DND-41 (cell line): Measurements from ENCODE around the gene CBX5.

Source experiments
- ATAC-seq: fragments of 200-7000 bp; cut with Tn5 transposase; 3 replicates; pipeline ENCODE4 v1.9.1; 2021; ENCODE audit warnings: low read depth; ENCODE audit not compliant: insufficient read depth
- DNase-seq: peaks from one replicate; pipeline ENCODE4 v3.0.0-alpha.2; 2020
- H2AFZ ChIP-seq: 2 replicates; pipeline ENCODE4 v1.6.0; 2012; ENCODE audit warnings: low read depth, low read length
- H3K27ac ChIP-seq: 2 replicates; pipeline ENCODE4 v1.5.1; 2012; ENCODE audit warnings: low read length, inconsistent platforms
- H3K27me3 ChIP-seq: fragments of 200-600 bp; sonication (generic); 2 replicates; pipeline ENCODE4 v1.6.0; 2012; ENCODE audit warnings: low read length, mild to moderate bottlenecking, inconsistent platforms; ENCODE audit not compliant: insufficient read depth, poor library complexity
- H3K36me3 ChIP-seq: 2 replicates; pipeline ENCODE4 v1.5.1; 2012; ENCODE audit warnings: low read length, inconsistent platforms; ENCODE audit not compliant: insufficient read depth
- H3K4me1 ChIP-seq: 2 replicates; pipeline ENCODE4 v1.5.1; 2012; ENCODE audit warnings: mild to moderate bottlenecking, low read length; ENCODE audit not compliant: insufficient read depth
- H3K4me2 ChIP-seq: 2 replicates; pipeline ENCODE4 v1.6.0; 2012; ENCODE audit warnings: mild to moderate bottlenecking, moderate library complexity, low read length, inconsistent platforms; ENCODE audit not compliant: insufficient read depth
- H3K4me3 ChIP-seq, 2 experiments: fragments of 200-600 bp in 1 of 2; shearing (Covaris generic) in 1 of 2; 2 replicates each; pipeline ENCODE4 v1.5.1; 2012 to 2016; ENCODE audit warnings: inconsistent platforms in 2 of 2, low read length in 2 of 2, mild to moderate bottlenecking in 2 of 2, low read depth in 1 of 2, moderate library complexity in 1 of 2
- H3K79me2 ChIP-seq: 2 replicates; pipeline ENCODE4 v1.6.0; 2012; ENCODE audit warnings: low read length, inconsistent platforms; ENCODE audit not compliant: insufficient read depth
- H3K9ac ChIP-seq: 2 replicates; pipeline ENCODE4 v1.6.0; 2012; ENCODE audit warnings: low read depth, mild to moderate bottlenecking, inconsistent platforms, low read length, moderate library complexity
- H3K9me3 ChIP-seq: 2 replicates; pipeline ENCODE4 v1.5.1; 2012; ENCODE audit warnings: low read length, moderate library complexity, mild to moderate bottlenecking, inconsistent platforms; ENCODE audit not compliant: insufficient read depth, severe bottlenecking
- H4K20me1 ChIP-seq: 2 replicates; pipeline ENCODE4 v1.6.0; 2012; ENCODE audit warnings: low read length; ENCODE audit not compliant: insufficient read depth
- EZH2 ChIP-seq: IDR thresholded peaks from 3 replicates; pipeline ENCODE4 v1.6.1; 2012; ENCODE audit warnings: borderline replicate concordance, low read depth, mild to moderate bottlenecking, moderate library complexity, low read length, inconsistent platforms; ENCODE audit not compliant: severe bottlenecking
- TF ChIP-seq, protein P1 (sequence below): IDR thresholded peaks from 2 replicates; pipeline ENCODE4 v1.5.1; 2012; ENCODE audit warnings: borderline replicate concordance, low read length, moderate library complexity, mild to moderate bottlenecking; ENCODE audit not compliant: poor library complexity, severe bottlenecking; ENCODE audit errors: extremely low read depth

Gene CBX5

DNA sequence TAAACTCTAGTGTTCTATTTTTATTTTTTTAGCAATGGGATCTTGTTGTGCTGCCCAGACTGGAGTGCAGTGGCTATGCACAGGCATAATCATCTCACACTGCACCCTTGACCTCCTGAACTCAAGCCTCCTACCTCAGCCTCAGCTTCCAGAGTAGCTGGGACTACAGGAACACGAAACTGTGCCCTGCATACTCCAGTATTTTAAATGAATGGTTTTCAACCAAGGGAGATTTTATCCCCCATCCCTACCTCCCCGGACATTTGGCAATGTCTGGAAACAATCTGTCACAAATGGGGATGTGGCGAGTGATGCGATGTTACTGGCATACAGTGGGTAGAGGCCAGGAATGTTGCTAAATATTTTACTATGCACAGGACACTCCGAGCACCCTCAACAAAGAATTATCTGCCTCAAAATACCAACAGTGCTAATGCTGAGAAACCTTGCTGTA is 2.1 kb downstream of the CBX5 start:
- TF ChIP-seq EZH2: no peak
- TF ChIP-seq, protein P1, sequence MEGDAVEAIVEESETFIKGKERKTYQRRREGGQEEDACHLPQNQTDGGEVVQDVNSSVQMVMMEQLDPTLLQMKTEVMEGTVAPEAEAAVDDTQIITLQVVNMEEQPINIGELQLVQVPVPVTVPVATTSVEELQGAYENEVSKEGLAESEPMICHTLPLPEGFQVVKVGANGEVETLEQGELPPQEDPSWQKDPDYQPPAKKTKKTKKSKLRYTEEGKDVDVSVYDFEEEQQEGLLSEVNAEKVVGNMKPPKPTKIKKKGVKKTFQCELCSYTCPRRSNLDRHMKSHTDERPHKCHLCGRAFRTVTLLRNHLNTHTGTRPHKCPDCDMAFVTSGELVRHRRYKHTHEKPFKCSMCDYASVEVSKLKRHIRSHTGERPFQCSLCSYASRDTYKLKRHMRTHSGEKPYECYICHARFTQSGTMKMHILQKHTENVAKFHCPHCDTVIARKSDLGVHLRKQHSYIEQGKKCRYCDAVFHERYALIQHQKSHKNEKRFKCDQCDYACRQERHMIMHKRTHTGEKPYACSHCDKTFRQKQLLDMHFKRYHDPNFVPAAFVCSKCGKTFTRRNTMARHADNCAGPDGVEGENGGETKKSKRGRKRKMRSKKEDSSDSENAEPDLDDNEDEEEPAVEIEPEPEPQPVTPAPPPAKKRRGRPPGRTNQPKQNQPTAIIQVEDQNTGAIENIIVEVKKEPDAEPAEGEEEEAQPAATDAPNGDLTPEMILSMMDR: no peak
- H3K9me3 ChIP-seq: no peaks in the 10 kb centered on the region
- peak overlapping the region; percentile 61 for H3K4me2 ChIP-seq
- peak overlapping the region; percentile 92 for H3K27ac ChIP-seq
- peaks cover 75% of the 10 kb centered on the region for H3K36me3 ChIP-seq
- no peaks in the 10 kb centered on the region for H3K27me3 ChIP-seq
- no peak for DNase-seq
- peaks cover 42% of the 10 kb centered on the region for H3K4me1 ChIP-seq
- peaks cover 32% of the 10 kb centered on the region for H4K20me1 ChIP-seq
- ATAC-seq: no peak
- H3K79me2 ChIP-seq: peaks cover 91% of the 10 kb centered on the region
- peak overlapping the region; percentile 94 for H3K9ac ChIP-seq
- no peak overlapping the region for H2AFZ ChIP-seq
- peak overlapping the region; percentile 75 to 86; a peak in 3 of 4 replicates for H3K4me3 ChIP-seq

DNA sequence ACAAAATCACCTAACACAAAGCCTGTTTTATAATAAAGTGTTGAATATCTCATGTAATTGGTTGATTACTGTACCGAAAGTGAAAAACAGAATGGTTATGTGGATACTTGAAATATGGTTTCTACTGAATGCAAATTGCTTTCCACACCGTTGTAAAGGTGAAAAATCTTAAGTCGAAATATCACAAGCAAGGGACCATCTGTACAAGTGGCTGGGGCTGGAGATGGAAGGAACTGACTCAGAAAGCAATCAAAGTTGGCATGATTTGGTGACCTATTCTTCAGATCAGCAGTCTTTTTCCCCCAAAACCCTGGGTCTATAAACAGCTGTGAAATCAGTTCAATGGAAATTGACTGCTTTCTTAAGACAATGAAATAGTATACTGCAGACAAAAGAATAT is 3.6 kb downstream of the CBX5 start:
- ATAC-seq (no peak), DNase-seq (no peak)
- peak overlapping the region; percentile 61; the same call in 1 of the 2 replicates for H3K4me2 ChIP-seq
- H4K20me1 ChIP-seq: peaks cover 26% of the 10 kb centered on the region
- H3K9ac ChIP-seq: 0 out of 2 replicates have a peak overlapping the region, but pooled peaks have one; percentile 2
- peaks cover 29% of the 10 kb centered on the region for H3K4me1 ChIP-seq
- no peak overlapping the region for H3K4me3 ChIP-seq
- TF ChIP-seq, protein P1: no peak
- TF ChIP-seq EZH2: no peak
- H3K9me3 ChIP-seq: no peaks in the 10 kb centered on the region
- H3K27ac ChIP-seq: no peak overlapping the region
- no peak overlapping the region for H2AFZ ChIP-seq
- H3K36me3 ChIP-seq: peaks cover 71% of the 10 kb centered on the region
- peaks cover 91% of the 10 kb centered on the region for H3K79me2 ChIP-seq
- H3K27me3 ChIP-seq: no peaks in the 10 kb centered on the region

DNA sequence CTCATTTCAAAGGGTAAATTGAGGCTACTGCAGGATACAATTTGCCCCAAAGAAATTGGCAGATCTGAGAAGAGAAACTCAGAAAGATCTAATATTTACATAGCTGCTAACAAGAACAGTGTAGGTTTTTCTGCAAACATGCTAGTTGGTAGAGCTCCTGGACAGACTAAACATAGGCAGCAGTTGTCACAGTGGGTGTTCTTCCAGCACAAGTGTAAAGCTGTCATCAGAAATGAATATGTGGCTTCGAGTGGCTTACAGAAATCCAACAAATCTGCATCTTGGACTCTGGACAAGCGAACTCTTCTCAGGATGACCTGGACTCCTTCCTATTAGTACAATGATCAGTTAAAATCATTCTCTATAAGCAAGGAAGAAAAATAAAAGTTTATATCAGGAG is 5.9 kb downstream of the CBX5 start:
- Histone ChIP-seq H3K4me3 (no peak overlapping the region), H3K27ac (no peak overlapping the region), H3K9ac (no peak overlapping the region), H3K4me2 (no peak overlapping the region), H3K4me1 (peaks cover 29% of the 10 kb centered on the region), H3K36me3 (peaks cover 62% of the 10 kb centered on the region), H4K20me1 (peaks cover 16% of the 10 kb centered on the region; the same call in 1 of the 2 replicates), H3K27me3 (no peaks in the 10 kb centered on the region), H3K79me2 (peaks cover 98% of the 10 kb centered on the region), H3K9me3 (no peaks in the 10 kb centered on the region), H2AFZ (no peak overlapping the region)
- TF ChIP-seq, protein P1: no peak
- no peak for TF ChIP-seq EZH2
- DNase-seq (no peak), ATAC-seq (no peak)

DNA sequence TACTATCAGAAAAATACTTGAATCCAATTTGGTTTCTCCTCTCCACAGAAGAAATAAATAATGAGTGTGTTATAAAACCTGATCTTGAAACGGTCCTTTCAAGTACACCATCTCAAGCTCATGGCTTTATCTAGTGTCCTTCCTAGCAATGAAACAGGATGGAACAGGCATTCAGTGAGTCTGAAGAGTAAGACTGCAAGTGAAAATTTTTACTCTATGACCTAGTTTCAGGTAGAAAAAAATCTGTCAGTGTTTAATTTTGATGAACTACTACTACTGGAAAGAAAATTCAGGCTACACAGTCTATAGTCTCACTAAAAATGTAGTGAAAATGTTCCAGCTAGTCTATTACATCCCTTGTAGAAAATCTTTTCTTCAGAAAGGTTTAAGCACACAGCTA is 7.7 kb downstream of the CBX5 start:
- Histone ChIP-seq H3K27ac (no peak overlapping the region), H3K27me3 (no peaks in the 10 kb centered on the region), H3K9ac (no peak overlapping the region), H3K79me2 (peaks cover 97% of the 10 kb centered on the region), H4K20me1 (peaks cover 21% of the 10 kb centered on the region; the same call in 1 of the 2 replicates), H3K4me3 (no peak overlapping the region), H2AFZ (no peak overlapping the region), H3K4me2 (no peak overlapping the region), H3K4me1 (peaks cover 13% of the 10 kb centered on the region), H3K9me3 (no peaks in the 10 kb centered on the region), H3K36me3 (peaks cover 61% of the 10 kb centered on the region)
- ATAC-seq: no peak
- DNase-seq: no peak
- TF ChIP-seq EZH2: no peak
- TF ChIP-seq, protein P1: no peak
